Right cardiac atrium (tissue), 5 donors: ENCODE measurements around the gene LAPTM5. TPM values are rescaled to one million over a fixed set of nuclear protein-coding genes. Genes with fewer than 3 reads are reported as not detected.

Experiments
- ATAC-seq, 2 donors: fragments of 200-7000 bp; cut with Tn5 transposase; one replicate each; pipeline versions ENCODE4 v1.8.0 to v1.9.1; 2020; ENCODE audit warnings: moderate library complexity in 2 of 2, mild to moderate bottlenecking in 1 of 2
- DNase-seq, 3 donors: peaks; one replicate each; pipeline ENCODE4 v3.0.0-alpha.2; 2020
- H3K27ac ChIP-seq: one replicate; pipeline ENCODE4 v1.5.1; 2013; ENCODE audit warnings: mild to moderate bottlenecking, low read length, control low read depth, moderate library complexity
- H3K27me3 ChIP-seq: one replicate; pipeline ENCODE4 v1.6.1; 2013; ENCODE audit not compliant: control insufficient read depth, insufficient read depth
- H3K4me1 ChIP-seq: one replicate; pipeline ENCODE4 v1.6.1; 2013; ENCODE audit warnings: low read length; ENCODE audit not compliant: control insufficient read depth, insufficient read depth
- H3K4me3 ChIP-seq: one replicate; pipeline ENCODE4 v1.5.1; 2013; ENCODE audit warnings: low read length, control low read depth
- H3K9me3 ChIP-seq: one replicate; pipeline ENCODE4 v1.6.1; 2013; ENCODE audit warnings: low read length; ENCODE audit not compliant: control insufficient read depth
- WGBS: extraction: QIAGEN DNeasy Blood & Tissue Kit; methylation state at CpG from one replicate; pipeline ENCODE4 v1.1.7; 2013; 5-methylcytosine and 5-hydroxymethylcytosine counted together
- intact Hi-C, 4 donors: fragments of 100-400 bp; cut with DNase I; formaldehyde crosslinking; loops; one replicate each; pipeline versions ENCODE4 v1.11.0 to v1.14.0; 2022 to 2023
- polyA plus RNA-seq: library from polyadenylated mRNA; stranded (reverse); fragments of 200-250 nt; gene quantifications from one replicate; pipeline ENCODE4 v1.2.3, GENCODE V29; 2013
- total RNA-seq, 4 donors: library from RNA; stranded (reverse); fragmentation: NEBNext Ultra II Directional; extraction: Animal tissue kit (Norgen Biotek cat#: 25700); gene quantifications; one replicate each; pipeline ENCODE4 v1.2.1, GENCODE V29; 2021
- donor health status: healthy with polysubstance abuse.
- donor health status: DM: no; HTN: yes; CAD: no.
- donor health status: DM: no; HTN: no; CAD: no.
- donor health status: DM: no; HTN: yes; CAD: no; lungs with severe emphysema.
- donor health status: DM: yes; HTN: yes; CAD: no.

LAPTM5 gene
- total and polyA plus RNA-seq, 5 donors, result 14.4 to 55.1 (median 40.1) TPM

- no peaks in the 10 kb centered on the region for H3K27me3 ChIP-seq
- no peak for ATAC-seq
- intact Hi-C loops, result loop anchor here in 1 of 4 donors (5.0 kb wide), 1 partner anchor 180 kb away; no protein-coding TSS in a partner anchor
- no peaks in the 10 kb centered on the region for H3K9me3 ChIP-seq
- H3K4me1 ChIP-seq, result no peaks in the 10 kb centered on the region
- H3K4me3 ChIP-seq, result no peak overlapping the region
- 77% methylated on average over 8 of the region's 8 CpGs for WGBS
- DNase-seq, result peak in 1 of 3 donors; percentile 14
- H3K27ac ChIP-seq, result no peak overlapping the region
Measured at GRCh38 chr1:30731806-30732276, 25.7 kb downstream of the LAPTM5 start.

GRCh38 chr1:30731109-30731805 lies 26.3 kb downstream of the LAPTM5 start:
- no peaks in the 10 kb centered on the region for H3K27me3 ChIP-seq
- ATAC-seq (no peak), DNase-seq (peak in 1 of 3 donors; percentile 50)
- no peak overlapping the region for H3K4me3 ChIP-seq
- H3K4me1 ChIP-seq, result no peaks in the 10 kb centered on the region
- H3K27ac ChIP-seq, result no peak overlapping the region
- H3K9me3 ChIP-seq, result no peaks in the 10 kb centered on the region
- intact Hi-C loops, result loop anchor here in 1 of 4 donors (5.0 kb wide), 1 partner anchor 181 kb away; no protein-coding TSS in a partner anchor
- WGBS, result 81% methylated on average over 10 of the region's 10 CpGs

GRCh38 chr1:30730346-30731108 lies 27.0 kb downstream of the LAPTM5 start:
- peak in 1 of 3 donors; percentile 54 for DNase-seq
- H3K27ac ChIP-seq, result no peak overlapping the region
- ATAC-seq, result peak in 1 of 2 donors; percentile 11
- H3K4me3 ChIP-seq, result no peak overlapping the region
- intact Hi-C loops, result loop anchor here in 1 of 4 donors (5.0 kb wide), 1 partner anchor 182 kb away; no protein-coding TSS in a partner anchor
- H3K9me3 ChIP-seq, result no peaks in the 10 kb centered on the region
- 54% methylated on average over 23 of the region's 23 CpGs for WGBS
- H3K4me1 ChIP-seq, result no peaks in the 10 kb centered on the region
- no peaks in the 10 kb centered on the region for H3K27me3 ChIP-seq

- Histone ChIP-seq H3K27me3 (no peaks in the 10 kb centered on the region), H3K9me3 (no peaks in the 10 kb centered on the region), H3K4me3 (no peak overlapping the region), H3K4me1 (no peaks in the 10 kb centered on the region), H3K27ac (no peak overlapping the region)
- intact Hi-C loops, result loop anchor here (5.0 to 10.0 kb wide), 4 partner anchors 37 to 695 kb away; no protein-coding TSS in a partner anchor
- peak in 1 of 3 donors; percentile 15 for DNase-seq
- no peak for ATAC-seq
- WGBS, result 92% methylated on average over 6 of the region's 6 CpGs
Measured at GRCh38 chr1:30729901-30730300, 27.7 kb downstream of the LAPTM5 start.

GRCh38 chr1:30728832-30729638 lies 28.5 kb downstream of the LAPTM5 start:
- H3K27ac ChIP-seq, result no peak overlapping the region
- no peaks in the 10 kb centered on the region for H3K27me3 ChIP-seq
- DNase-seq (peak in 1 of 3 donors; percentile 26), ATAC-seq (no peak)
- no peaks in the 10 kb centered on the region for H3K4me1 ChIP-seq
- H3K4me3 ChIP-seq, result no peak overlapping the region
- H3K9me3 ChIP-seq, result no peaks in the 10 kb centered on the region
- 70% methylated on average over 17 of the region's 17 CpGs for WGBS
- intact Hi-C loops, result loop anchor here in 3 of 4 donors (5.0 to 10.0 kb wide), 3 partner anchors 38 to 696 kb away; no protein-coding TSS in a partner anchor

- no peaks in the 10 kb centered on the region for H3K4me1 ChIP-seq
- 78% methylated on average over 8 of the region's 8 CpGs for WGBS
- intact Hi-C loops, result loop anchor here in 3 of 4 donors (5.0 to 10.0 kb wide), 3 partner anchors 39 to 696 kb away; no protein-coding TSS in a partner anchor
Measured at GRCh38 chr1:30728340-30728739, 29.2 kb downstream of the LAPTM5 start.

GRCh38 chr1:30727824-30728223 lies 29.8 kb downstream of the LAPTM5 start:
- Histone ChIP-seq H3K4me3 (no peak overlapping the region), H3K9me3 (no peaks in the 10 kb centered on the region), H3K27me3 (no peaks in the 10 kb centered on the region), H3K27ac (no peak overlapping the region), H3K4me1 (no peaks in the 10 kb centered on the region)
- 94% methylated on average over 2 of the region's 2 CpGs for WGBS
- intact Hi-C loops, result loop anchor here in 3 of 4 donors (5.0 to 10.0 kb wide), 3 partner anchors 39 to 697 kb away; no protein-coding TSS in a partner anchor
- peak in 2 of 3 donors; percentile 12 to 30 for DNase-seq
- no peak for ATAC-seq

More at GRCh38 chr1:30728340-30728739, 29.2 kb downstream of the LAPTM5 start:
- Histone ChIP-seq H3K9me3 (no peaks in the 10 kb centered on the region), H3K27me3 (no peaks in the 10 kb centered on the region), H3K4me3 (no peak overlapping the region), H3K27ac (no peak overlapping the region)
- peak in 1 of 3 donors; percentile 25 for DNase-seq
- no peak for ATAC-seq

- WGBS, result 85% methylated on average over 15 of the region's 15 CpGs
- no peak for ATAC-seq
- intact Hi-C loops, result loop anchor here in 3 of 4 donors (5.0 to 10.0 kb wide), 3 partner anchors 40 to 698 kb away; no protein-coding TSS in a partner anchor
Measured at GRCh38 chr1:30726773-30727684, 30.5 kb downstream of the LAPTM5 start.

GRCh38 chr1:30726236-30726635 lies 31.3 kb downstream of the LAPTM5 start:
- no peaks in the 10 kb centered on the region for H3K9me3 ChIP-seq
- H3K27me3 ChIP-seq, result no peaks in the 10 kb centered on the region
- ATAC-seq (no peak), DNase-seq (peak in 2 of 3 donors; percentile 17 to 21)
- H3K4me3 ChIP-seq, result no peak overlapping the region
- WGBS, result 74% methylated on average over 7 of the region's 7 CpGs
- intact Hi-C loops, result loop anchor here in 3 of 4 donors (5.0 to 10.0 kb wide), 3 partner anchors 41 to 699 kb away; no protein-coding TSS in a partner anchor
- H3K4me1 ChIP-seq, result no peaks in the 10 kb centered on the region
- H3K27ac ChIP-seq, result no peak overlapping the region

More at GRCh38 chr1:30726773-30727684, 30.5 kb downstream of the LAPTM5 start:
- H3K27ac ChIP-seq, result no peak overlapping the region
- no peaks in the 10 kb centered on the region for H3K9me3 ChIP-seq
- H3K4me1 ChIP-seq, result no peaks in the 10 kb centered on the region
- no peak overlapping the region for H3K4me3 ChIP-seq
- no peaks in the 10 kb centered on the region for H3K27me3 ChIP-seq
- peak in 1 of 3 donors; percentile 25 for DNase-seq
